DOHH2 (cell line): ENCODE data around the gene SCGB1C2.

ENCODE experiments used
- H3F3A ChIP-seq: fragments of 200-600 bp; sonication (generic), shearing (Covaris generic); 2 replicates; pipeline ENCODE4 v1.6.0; 2016; ENCODE audit warnings: antibody characterized with exemption, mild to moderate bottlenecking; ENCODE audit not compliant: control insufficient read depth, insufficient read depth
- H3K27ac ChIP-seq: fragments of 200-600 bp; sonication (generic); 2 replicates; pipeline ENCODE4 v1.5.1; 2014; ENCODE audit warnings: low read depth, mild to moderate bottlenecking, low read length, moderate library complexity
- H3K27me3 ChIP-seq: fragments of 200-600 bp; sonication (generic); 2 replicates; pipeline ENCODE4 v1.6.1; 2014; ENCODE audit warnings: mild to moderate bottlenecking, low read length, mixed read lengths; ENCODE audit not compliant: control insufficient read depth
- H3K36me3 ChIP-seq: fragments of 200-600 bp; sonication (generic); 2 replicates; pipeline ENCODE4 v1.6.1; 2014; ENCODE audit warnings: mild to moderate bottlenecking, low read length, moderate library complexity, mixed read lengths; ENCODE audit not compliant: control insufficient read depth
- H3K4me1 ChIP-seq: fragments of 200-600 bp; sonication (generic); 2 replicates; pipeline ENCODE4 v1.6.1; 2014; ENCODE audit warnings: mild to moderate bottlenecking, low read length, mixed read lengths; ENCODE audit not compliant: control insufficient read depth
- H3K4me2 ChIP-seq: fragments of 200-600 bp; sonication (generic); 2 replicates; pipeline ENCODE4 v1.6.0; 2014; ENCODE audit warnings: mild to moderate bottlenecking, low read length, moderate library complexity
- H3K4me3 ChIP-seq: fragments of 200-600 bp; sonication (generic); 2 replicates; pipeline ENCODE4 v1.5.1; 2014; ENCODE audit warnings: mild to moderate bottlenecking, low read length, mixed read lengths
- H3K79me2 ChIP-seq: fragments of 200-600 bp; sonication (generic); 2 replicates; pipeline ENCODE4 v1.6.1; 2014; ENCODE audit warnings: mild to moderate bottlenecking, low read length, mixed read lengths; ENCODE audit not compliant: control insufficient read depth
- H3K9me2 ChIP-seq: fragments of 200-600 bp; sonication (generic); replicated peaks from 2 replicates; pipeline ENCODE4 v1.6.1; 2014; ENCODE audit warnings: mild to moderate bottlenecking, low read length, mixed read lengths; ENCODE audit not compliant: control insufficient read depth
- H3K9me3 ChIP-seq: fragments of 200-600 bp; sonication (generic); 2 replicates; pipeline ENCODE4 v1.6.1; 2014; ENCODE audit warnings: antibody characterized with exemption, low read length, mixed read lengths; ENCODE audit not compliant: control insufficient read depth, insufficient read depth
- H4K20me1 ChIP-seq: fragments of 200-600 bp; sonication (generic); 2 replicates; pipeline ENCODE4 v1.6.0; 2014; ENCODE audit warnings: low read depth, mild to moderate bottlenecking, antibody characterized with exemption, low read length, moderate library complexity; ENCODE audit not compliant: control insufficient read depth, insufficient read depth
- CTCF ChIP-seq: fragments of 200-600 bp; sonication (generic); IDR thresholded peaks from one replicate; pipeline ENCODE4 v1.5.1; 2014; ENCODE audit warnings: antibody characterized with exemption, mild to moderate bottlenecking, low read depth, low read length; ENCODE audit not compliant: poor library complexity, severe bottlenecking
- EZH2phosphoT487 ChIP-seq: fragments of 200-600 bp; sonication (generic); IDR thresholded peaks from 2 replicates; pipeline ENCODE4 v1.6.1; 2017; ENCODE audit warnings: borderline replicate concordance, mild to moderate bottlenecking, antibody characterized with exemption, low read length, moderate library complexity, mixed read lengths

SCGB1C2 gene

GRCh38 chr17:170130-170670 is 32.8 kb downstream of the SCGB1C2 start:
- Histone ChIP-seq H4K20me1 (no peaks in the 10 kb centered on the region), H3F3A (no peaks in the 10 kb centered on the region), H3K27me3 (no peaks in the 10 kb centered on the region), H3K27ac (no peak overlapping the region), H3K9me3 (no peaks in the 10 kb centered on the region), H3K36me3 (no peaks in the 10 kb centered on the region), H3K4me1 (no peaks in the 10 kb centered on the region), H3K4me2 (no peak overlapping the region), H3K9me2 (no peaks in the 10 kb centered on the region), H3K4me3 (no peak overlapping the region), H3K79me2 (no peaks in the 10 kb centered on the region)
- no peak for TF ChIP-seq EZH2phosphoT487
- TF ChIP-seq CTCF, result no peak

- H3K9me2 ChIP-seq, result no peaks in the 10 kb centered on the region
- no peaks in the 10 kb centered on the region for H3K36me3 ChIP-seq
- H3F3A ChIP-seq, result no peaks in the 10 kb centered on the region
Measured at GRCh38 chr17:171871-172270, 34.5 kb downstream of the SCGB1C2 start.

GRCh38 chr17:172401-172800 is 35.0 kb downstream of the SCGB1C2 start:
- TF ChIP-seq CTCF (no peak), EZH2phosphoT487 (no peak)
- Histone ChIP-seq H3K27ac (no peak overlapping the region), H3K9me3 (no peaks in the 10 kb centered on the region), H3K4me3 (no peak overlapping the region), H3K36me3 (no peaks in the 10 kb centered on the region), H4K20me1 (no peaks in the 10 kb centered on the region), H3F3A (no peaks in the 10 kb centered on the region), H3K27me3 (no peaks in the 10 kb centered on the region), H3K4me2 (no peak overlapping the region), H3K4me1 (no peaks in the 10 kb centered on the region), H3K79me2 (no peaks in the 10 kb centered on the region), H3K9me2 (no peaks in the 10 kb centered on the region)

More at GRCh38 chr17:171871-172270, 34.5 kb downstream of the SCGB1C2 start:
- Histone ChIP-seq H3K27me3 (no peaks in the 10 kb centered on the region), H3K4me3 (no peak overlapping the region), H3K79me2 (no peaks in the 10 kb centered on the region), H4K20me1 (no peaks in the 10 kb centered on the region), H3K27ac (no peak overlapping the region), H3K4me1 (no peaks in the 10 kb centered on the region), H3K9me3 (no peaks in the 10 kb centered on the region), H3K4me2 (no peak overlapping the region)
- TF ChIP-seq CTCF, result no peak
- TF ChIP-seq EZH2phosphoT487, result no peak
